GM21737 (cell line): Measurements from ENCODE around the gene PRKCH.

Experiments used
- ATAC-seq: cut with Tn5 transposase; IDR thresholded peaks from one replicate; pipeline ENCODE4 v1.9.1; 2021; ENCODE audit warnings: mild to moderate bottlenecking, moderate library complexity; ENCODE audit not compliant: unreplicated experiment

Gene PRKCH

GRCh38 chr14:61538464-61539022 is 217.2 kb downstream of the PRKCH start:
- no peak for ATAC-seq

DNA sequence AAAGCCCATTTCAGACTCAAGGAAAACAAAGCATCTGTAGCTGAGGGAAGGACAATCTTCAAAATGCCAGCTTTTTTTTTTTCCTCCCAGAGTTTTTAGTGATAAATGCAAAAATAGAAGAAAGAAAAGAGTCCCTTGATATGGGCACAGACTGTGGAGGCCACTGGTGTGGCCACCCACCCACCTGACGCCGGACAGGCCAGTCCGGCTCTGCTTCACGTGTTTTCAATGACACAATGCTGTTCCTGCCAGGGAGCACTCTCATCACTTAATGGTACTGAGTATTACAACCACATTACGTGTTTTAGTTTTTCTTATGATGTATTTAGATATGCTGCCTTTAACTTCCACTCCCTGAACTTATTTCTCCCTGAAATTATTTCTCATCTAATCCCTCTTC is 218.3 kb downstream of the PRKCH start:
- no peak for ATAC-seq

DNA sequence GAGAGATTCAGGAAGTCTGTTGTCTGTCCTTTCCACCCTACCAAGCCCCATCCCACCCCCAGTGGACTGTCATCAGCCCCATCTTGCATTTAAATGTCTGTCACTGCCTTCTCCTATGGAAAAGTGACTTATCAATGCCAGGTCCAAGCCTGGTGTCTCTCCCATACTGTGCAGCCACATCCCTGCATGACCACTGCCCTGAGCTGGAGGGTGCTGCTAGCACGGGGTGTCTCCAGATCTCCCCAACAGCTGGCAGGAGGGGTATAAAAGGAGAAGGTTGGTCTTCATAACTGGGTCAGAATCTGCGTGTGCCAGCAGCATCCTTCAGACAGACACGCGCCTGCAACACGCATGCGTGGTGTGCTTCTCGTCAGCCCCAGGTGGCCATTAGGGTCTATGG is 219.6 kb downstream of the PRKCH start:
- no peak for ATAC-seq

DNA sequence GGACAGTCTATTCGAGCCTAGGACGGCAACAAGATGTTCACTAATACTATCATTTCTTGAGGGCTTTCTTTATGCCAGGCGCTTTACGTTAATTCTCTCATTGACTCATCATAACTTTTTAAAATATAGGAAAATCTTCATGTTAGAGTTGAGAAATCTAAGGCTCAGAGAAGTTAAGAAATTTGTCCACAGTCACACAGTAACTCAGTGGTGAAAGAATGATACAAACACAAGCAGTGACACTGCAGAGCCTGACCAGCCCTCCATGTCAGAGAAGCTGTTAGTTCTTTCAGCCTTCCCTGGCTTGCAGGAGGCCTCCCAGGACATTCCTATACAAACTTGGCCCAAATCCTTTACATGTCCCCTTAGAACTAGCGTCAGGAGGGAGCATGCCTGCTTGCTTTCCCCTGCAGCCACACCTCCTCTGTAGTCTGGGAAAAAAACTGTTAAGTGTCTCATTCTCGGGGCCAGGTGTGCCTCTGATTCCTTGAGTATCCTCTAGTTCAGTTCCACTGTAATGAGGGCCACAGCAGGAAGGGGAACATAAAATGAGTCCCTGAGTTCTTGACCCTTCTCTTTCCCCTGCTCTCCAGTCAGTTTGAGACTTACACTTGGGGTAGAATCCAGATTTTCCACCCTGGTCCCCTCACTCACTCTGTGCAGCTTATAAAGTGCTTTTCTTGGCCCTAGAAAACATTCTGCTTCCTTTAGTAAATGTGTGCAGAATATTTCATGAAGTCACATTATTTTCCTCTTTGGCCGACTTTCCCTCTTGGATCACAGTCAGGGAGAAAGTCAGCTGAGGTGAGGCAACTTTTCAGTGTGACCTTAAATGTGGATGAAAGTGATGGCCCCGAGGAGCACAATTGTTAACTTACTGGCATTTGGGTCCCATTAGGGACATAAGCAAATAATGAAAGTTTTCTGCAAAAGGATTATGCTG is 221.7 kb downstream of the PRKCH start:
- no peak for ATAC-seq

GRCh38 chr14:61543946-61544345 is 222.6 kb downstream of the PRKCH start:
- ATAC-seq, result no peak

DNA sequence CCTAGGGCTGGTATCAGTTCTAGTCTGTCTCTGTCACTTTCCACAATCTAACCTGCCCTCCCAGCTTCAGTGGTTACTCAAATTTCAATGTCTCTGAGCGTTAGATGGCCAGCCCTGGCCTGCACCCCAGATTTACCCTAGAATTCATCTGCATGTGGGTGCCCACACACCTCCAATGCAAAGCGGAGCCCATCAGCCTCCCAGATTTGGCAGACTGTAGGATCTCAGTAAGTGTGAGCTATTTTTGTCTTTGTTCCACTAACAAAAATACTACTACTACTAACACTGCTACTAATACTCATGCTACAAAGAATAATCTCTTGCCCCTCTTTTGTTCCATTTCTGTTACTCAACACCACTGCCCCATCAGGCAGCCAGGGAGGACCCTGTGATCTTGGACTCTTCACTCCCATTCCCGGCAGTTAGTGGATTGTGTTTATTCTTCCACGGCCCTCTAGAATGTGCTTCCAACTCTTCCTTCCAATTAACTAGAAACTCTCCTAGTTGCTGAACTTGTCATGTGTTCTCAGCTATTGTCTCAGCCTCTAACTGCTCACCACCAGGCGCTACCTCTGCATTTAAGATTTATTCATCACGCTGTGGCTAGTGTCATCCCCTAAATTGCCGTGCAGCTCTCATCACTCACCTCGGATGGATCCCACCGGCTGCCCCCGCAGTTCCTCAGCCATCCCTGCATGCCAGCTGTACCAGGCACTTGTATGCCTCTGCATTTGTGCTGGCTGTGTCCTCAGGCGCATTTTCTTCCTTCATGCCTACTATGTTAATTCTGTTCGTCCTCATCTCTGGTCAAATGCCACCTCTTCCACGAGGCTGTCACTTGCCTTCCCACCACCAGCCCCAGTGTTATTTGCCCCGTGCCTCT is 223.3 kb downstream of the PRKCH start:
- ATAC-seq, result no peak

DNA sequence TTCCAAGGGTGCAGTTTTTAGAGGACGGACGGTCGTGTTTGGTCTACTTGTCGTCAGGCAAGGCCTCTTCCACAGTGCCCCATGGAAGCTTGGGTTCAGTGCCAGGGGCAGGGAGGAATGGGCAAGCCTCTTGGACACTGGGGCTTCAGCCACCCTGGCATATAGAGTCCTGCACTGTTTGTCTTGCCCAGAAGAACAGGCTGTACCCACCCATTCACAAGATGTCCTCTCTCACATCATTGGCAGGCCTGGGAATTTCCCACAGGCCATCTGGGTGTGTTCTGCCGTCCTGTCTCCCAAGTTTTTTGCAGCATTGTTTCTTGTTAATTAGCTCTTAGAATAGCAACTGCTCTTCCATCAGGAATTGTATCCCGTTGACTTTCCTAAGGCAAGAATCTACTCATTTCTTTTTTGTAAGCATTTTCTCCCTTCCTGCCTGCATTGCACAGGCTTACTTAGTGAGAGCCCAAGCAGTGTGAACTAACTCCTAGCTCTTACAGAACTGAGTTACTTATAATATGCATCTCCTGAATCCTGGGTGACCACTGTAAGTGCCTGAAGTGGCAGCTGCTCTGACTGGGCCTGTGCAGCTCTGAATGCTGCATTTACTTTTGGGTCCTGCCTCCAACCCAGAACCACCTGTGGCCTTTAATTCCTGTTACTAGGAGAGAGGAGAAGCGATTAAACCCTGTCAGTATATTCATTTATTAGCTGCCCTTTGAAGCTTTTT is 224.5 kb downstream of the PRKCH start:
- ATAC-seq, result no peak

DNA sequence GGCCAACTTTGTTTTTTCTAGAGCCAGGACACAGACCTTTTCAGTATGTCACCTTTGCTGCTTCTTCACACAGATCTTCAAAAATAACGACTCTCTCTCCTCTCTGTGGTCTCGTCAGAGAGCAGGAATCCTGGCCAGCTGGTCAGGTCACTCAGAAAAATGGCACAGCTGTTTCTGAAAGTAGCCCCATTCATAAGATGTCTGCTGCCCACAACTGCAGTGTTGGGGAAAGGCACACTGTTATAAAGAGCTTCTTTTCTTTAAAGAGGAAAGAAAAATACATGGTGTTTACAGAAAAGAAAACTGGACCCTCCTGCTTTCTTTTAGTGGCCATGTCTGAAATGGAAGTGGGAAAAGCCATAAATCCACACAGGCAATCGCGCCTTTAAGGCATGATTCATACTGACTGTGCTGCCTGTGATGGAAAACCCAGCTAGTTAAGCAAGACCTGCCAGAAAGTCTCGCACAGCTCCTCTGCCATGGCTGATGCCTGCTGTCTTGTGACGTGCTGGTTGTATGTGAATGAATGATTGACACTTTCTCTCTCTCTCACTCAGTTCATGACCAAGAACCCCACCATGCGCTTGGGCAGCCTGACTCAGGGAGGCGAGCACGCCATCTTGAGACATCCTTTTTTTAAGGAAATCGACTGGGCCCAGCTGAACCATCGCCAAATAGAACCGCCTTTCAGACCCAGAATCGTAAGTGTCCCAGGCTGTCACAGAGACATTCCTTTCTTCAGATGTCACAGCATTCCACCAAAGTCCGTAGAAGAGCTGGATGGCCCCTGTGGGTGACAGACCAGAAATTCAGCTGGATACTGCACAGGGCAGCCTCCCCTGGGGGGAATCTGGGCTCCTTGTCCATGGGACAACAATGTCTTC is 226.0 kb downstream of the PRKCH start:
- no peak for ATAC-seq

DNA sequence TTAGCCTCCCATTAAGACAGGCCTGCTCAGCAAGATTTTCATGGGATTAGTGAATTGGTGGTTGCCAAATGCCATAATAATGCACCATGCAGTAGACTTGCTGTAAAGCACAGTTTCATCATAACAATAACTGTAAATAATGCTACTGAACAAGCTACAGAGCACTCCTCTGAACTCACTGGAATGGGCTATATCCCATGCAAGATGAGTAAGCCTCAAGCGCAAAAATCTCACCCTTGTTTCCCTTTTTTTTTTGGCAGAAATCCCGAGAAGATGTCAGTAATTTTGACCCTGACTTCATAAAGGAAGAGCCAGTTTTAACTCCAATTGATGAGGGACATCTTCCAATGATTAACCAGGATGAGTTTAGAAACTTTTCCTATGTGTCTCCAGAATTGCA is 228.0 kb downstream of the PRKCH start:
- no peak for ATAC-seq

- ATAC-seq, result no peak
Observed at GRCh38 chr14:61551384-61551783, 230.0 kb downstream of the PRKCH start.

DNA sequence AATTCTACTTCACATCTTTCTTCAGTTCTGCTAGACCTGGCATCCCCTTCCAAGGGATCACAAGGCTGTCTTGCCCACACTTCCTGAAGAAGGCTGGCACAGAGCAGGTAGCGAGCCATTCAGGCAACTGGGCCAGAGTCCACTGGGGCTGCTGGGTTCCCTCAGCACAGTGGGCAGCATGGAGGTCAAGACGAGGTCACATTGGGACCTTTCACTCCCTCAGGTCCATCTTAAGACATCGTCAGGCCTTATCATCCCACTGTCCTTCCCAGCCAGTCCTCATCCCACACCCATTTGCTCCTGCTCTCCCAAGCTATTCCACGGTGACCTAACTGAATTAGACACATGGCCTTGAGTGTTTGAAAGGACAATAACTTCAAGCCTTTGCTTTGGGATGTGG is 230.9 kb downstream of the PRKCH start:
- ATAC-seq, result no peak

DNA sequence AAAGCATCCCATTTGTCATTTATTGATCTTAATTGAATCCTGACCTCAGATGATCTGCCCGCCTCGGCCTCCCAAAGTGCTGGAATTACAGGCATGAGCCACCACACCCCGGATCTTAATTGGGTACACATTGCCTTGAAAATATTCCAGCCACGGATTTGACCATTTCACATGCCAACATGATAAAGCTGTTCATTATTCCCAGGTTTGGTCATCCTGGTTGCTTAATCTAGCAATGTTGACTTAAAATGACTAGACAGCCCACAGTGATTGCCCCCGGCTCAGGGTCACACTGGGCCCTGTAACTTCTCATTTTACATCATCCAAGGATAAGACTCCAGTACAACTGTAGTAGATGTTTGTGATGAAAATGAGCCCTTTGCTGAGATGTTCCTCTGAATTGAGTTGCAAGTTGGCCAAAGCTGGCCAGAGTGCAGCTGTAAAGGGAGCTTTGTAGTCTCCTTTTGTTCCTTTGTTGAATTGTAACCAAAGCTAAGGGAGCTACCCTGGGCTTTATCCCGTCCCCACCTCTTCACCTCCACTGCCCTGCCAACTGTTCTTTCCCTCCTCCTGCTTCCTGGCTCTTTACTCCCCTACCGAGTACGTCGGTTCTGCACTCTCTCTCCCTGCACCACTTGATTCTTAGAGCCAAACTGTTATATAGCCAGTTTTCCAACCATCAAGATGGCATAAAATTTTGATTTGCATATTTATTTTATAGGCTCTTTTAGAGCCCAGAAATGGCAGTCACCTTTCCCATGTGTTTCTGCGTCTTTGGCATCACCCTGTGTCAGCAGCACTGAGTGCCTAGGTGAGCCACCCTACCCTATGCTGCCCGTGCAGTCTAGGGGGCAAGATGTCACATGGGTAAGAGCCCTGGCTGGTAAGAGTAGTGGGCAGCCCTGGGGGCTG is 232.6 kb downstream of the PRKCH start:
- no peak for ATAC-seq

- ATAC-seq, result no peak
Observed at GRCh38 chr14:61555056-61555838, 233.9 kb downstream of the PRKCH start.

DNA sequence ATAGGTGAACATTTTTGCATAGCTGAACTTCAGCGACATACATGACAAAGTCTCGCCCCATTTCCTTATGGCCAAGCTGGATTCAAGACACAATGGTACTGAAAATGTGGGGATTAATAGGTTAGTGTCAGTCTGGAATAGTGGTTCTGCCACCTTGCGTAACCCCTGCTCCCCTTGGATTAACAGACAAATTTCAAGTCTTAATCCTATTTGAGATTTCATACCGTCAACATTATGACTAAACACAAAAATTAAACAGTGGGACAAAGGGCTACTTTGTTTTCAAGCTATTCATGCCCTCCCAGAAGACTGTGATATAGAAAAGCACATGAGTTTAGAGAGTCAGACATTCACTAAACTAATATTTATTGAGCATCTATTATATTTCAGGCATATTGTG is 235.1 kb downstream of the PRKCH start:
- no peak for ATAC-seq

GRCh38 chr14:61557262-61557661 is 235.9 kb downstream of the PRKCH start:
- ATAC-seq, result no peak

DNA sequence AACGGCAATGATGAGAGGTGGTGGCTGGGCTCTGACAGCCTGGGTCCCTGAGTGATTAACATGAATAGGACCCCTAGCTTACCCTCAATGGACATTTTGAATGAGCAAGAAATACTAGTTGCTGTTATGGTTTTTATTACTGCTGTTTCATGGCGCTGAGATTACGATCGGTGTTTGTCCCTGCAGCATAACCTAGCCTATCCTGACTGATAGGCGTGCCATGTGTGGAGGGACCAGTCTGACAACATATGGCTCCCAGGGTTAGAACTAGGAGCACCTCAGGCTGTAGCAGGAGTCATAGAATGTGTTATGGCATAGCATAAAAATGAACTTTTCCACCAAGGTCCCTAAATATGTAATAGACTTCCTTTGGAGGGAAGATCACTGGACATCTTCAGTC is 236.5 kb downstream of the PRKCH start:
- no peak for ATAC-seq

- no peak for ATAC-seq
Observed at GRCh38 chr14:61558271-61558670, 236.9 kb downstream of the PRKCH start.

DNA sequence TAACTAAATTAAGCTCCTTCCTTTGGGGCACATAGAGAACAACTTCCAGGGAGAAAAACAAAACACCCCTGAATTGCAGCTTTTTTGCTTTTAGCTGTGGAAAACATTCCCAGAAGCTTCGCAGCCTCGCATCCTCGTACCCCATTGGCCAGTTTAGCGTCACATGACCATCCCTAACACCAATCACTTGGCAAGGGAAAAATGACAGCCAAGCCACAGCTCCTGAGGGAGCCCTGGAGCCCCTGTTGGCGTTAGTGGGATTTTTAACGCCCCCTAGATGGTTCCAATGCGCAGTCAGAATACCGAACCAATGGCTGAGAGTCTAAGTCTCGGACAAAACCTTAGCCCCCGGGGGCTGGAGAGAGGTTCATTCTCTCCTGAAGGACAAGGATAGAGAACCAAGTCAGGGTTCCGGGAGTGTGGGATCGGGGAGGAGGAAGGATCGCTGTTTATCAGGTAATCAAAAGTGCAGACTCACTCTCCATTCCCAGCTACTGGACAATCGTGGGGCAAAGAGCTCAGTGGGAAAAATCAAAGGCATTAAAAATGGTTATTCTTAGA is 238.3 kb downstream of the PRKCH start:
- ATAC-seq, result no peak
